ENCODE results near the gene R3HDM2.
"Not testable (repeated sequence)": the region's sequence is repeated elsewhere in the genome, so short reads cannot be mapped to it uniquely, and the experiment has no call there.

Gene R3HDM2

DNA sequence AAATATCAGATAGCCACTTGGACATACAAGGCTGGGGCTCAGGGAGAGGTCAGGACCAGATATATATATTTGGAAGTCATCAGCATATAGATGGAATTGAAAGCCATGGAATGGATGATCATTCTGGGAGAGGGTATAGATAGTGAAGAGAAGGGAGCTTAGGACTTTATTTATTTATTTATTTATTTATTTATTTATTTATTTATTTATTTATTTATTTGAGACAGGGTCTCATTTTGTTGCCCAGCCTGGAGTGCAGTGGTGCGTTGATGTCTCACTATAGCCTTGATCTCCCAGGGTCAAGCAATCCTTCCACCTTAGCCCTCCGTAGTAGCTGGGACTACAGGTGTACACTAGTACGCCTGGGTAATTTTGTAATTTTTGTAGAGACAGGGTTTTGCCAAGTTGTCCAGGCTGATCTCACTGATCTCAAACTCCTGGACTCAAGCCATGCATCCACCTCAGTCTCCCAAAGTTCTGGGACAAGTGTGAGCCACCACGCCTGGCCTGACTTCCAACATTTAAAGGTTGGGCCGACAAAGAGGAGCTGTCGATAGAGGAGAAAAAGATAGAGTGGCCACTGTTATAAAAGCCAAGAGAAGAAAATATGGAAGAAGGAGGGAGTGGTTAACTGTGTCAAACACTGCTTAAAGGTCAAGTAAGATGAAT lies 15.6 kb upstream of the R3HDM2 start:
- TF ChIP-seq MYC (IDR thresholded peaks at IDR 0.05; ENCODE audit: low read depth, low read length) (no peak), POLR2A (IDR thresholded peaks at IDR 0.05; ENCODE audit: extremely low read depth, insufficient read length) (no peak)
- TF ChIP-seq, protein P1, sequence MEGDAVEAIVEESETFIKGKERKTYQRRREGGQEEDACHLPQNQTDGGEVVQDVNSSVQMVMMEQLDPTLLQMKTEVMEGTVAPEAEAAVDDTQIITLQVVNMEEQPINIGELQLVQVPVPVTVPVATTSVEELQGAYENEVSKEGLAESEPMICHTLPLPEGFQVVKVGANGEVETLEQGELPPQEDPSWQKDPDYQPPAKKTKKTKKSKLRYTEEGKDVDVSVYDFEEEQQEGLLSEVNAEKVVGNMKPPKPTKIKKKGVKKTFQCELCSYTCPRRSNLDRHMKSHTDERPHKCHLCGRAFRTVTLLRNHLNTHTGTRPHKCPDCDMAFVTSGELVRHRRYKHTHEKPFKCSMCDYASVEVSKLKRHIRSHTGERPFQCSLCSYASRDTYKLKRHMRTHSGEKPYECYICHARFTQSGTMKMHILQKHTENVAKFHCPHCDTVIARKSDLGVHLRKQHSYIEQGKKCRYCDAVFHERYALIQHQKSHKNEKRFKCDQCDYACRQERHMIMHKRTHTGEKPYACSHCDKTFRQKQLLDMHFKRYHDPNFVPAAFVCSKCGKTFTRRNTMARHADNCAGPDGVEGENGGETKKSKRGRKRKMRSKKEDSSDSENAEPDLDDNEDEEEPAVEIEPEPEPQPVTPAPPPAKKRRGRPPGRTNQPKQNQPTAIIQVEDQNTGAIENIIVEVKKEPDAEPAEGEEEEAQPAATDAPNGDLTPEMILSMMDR (IDR thresholded peaks at IDR 0.05; ENCODE audit: low read depth, low read length) = no peak
- TF ChIP-seq, protein P2, sequence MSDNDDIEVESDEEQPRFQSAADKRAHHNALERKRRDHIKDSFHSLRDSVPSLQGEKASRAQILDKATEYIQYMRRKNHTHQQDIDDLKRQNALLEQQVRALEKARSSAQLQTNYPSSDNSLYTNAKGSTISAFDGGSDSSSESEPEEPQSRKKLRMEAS (IDR thresholded peaks at IDR 0.05; ENCODE audit: low read depth, low read length) = no peak
- DNase-seq (ENCODE audit: low read depth) = no peak
- no peak overlapping the region for H3K4me3 ChIP-seq (ENCODE audit: low read depth, low read length)

DNA sequence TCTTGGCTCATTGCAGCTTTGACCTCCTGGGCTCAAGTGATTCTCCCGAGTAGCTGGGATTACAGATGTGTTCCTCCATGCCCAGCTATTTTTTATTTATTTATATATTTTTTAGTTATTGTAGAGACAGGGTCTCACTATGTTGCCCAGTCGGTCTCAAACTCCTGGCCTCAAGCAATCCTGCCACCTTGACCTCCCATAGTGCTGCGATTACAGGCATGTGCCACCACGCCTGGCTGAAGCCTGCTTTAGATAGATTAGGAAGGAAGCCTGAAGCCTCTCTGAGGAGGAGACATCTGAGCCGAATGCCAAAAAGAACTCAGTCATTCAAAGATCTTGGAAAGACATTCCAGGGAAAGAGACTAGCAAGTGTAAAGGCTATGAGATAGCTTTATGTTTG lies 13.9 kb upstream of the R3HDM2 start:
- TF ChIP-seq MYC (IDR thresholded peaks at IDR 0.05; ENCODE audit: low read depth, low read length) = no peak
- TF ChIP-seq, protein P2 (IDR thresholded peaks at IDR 0.05; ENCODE audit: low read depth, low read length) = no peak
- TF ChIP-seq, protein P1 (IDR thresholded peaks at IDR 0.05; ENCODE audit: low read depth, low read length) = no peak
- TF ChIP-seq POLR2A (IDR thresholded peaks at IDR 0.05; ENCODE audit: extremely low read depth, insufficient read length) = no peak
- H3K4me3 ChIP-seq (ENCODE audit: low read depth, low read length) = no peak overlapping the region
- DNase-seq (ENCODE audit: low read depth) = no peak

DNA sequence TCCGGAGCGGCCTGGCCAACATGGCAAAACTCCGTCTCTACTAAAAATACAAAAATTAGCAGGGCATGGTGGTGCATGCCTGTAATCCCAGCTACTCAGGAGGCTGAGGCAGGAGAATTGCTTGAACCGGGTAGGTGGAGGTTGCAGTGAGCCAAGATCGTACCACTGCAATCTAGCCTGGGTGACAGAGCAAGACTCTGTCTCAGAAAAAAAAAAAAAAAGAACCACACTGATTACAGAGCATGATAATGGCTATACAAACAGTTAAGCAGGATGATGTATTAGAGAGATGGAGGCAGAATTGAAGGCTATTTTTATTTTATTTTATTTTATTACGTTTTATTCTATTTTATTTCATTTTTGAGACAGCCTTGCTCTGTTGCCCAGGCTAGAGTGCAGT lies 13.5 kb upstream of the R3HDM2 start:
- H3K4me3 ChIP-seq (ENCODE audit: low read depth, low read length); DNase-seq (ENCODE audit: low read depth): not testable (repeated sequence)

DNA sequence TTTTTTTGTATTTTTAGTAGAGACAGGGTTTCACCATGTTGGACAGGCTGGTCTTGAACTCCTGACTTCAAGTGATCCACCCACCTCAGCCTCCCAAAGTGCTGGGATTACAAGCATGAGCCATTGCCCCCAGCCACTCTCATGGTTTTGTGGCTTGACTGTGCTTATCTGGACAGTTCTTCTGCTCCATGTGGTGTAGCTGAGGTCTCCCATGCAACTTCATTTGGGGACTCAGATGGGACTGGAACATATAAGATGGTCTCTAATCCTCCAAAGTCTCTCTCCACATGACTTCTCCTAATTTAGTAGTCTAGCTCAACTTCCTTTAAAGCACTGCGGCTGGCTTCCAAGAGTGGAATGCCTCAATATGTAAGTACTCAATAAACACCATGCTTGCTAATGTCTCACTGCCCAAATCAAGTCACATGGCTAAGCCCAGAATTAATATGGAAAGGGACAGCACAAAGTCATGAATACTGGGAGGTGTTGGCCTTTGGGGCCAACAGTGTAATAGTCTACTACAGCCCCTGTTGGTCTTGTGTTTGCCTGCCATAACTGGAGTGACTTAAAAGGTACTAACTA lies 11.1 kb upstream of the R3HDM2 start:
- TF ChIP-seq, protein P2 (IDR thresholded peaks at IDR 0.05; ENCODE audit: low read depth, low read length) = no peak
- TF ChIP-seq, protein P1 (IDR thresholded peaks at IDR 0.05; ENCODE audit: low read depth, low read length) = no peak
- TF ChIP-seq MYC (IDR thresholded peaks at IDR 0.05; ENCODE audit: low read depth, low read length) (no peak), POLR2A (IDR thresholded peaks at IDR 0.05; ENCODE audit: extremely low read depth, insufficient read length) (no peak)
- DNase-seq (ENCODE audit: low read depth) = no peak

DNA sequence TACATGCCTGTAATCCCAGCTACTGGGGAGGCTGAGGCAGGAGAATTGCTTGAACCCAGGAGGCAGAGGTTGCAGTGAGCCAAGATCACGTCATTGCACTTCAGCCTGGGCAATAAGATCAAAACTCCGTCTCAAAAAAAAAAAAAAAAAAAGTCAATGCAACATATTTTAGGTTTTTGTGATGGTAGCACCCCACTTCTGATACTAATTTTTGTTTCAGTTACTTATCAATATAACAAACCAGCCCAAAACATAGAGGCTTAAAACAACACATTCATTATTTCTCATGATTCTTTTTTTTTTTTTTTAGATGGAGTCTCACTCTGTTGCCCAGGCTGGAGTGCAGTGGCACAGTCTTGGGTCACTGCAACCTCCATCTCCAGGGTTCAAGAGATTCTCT lies 10.6 kb upstream of the R3HDM2 start:
- DNase-seq (ENCODE audit: low read depth); H3K4me3 ChIP-seq (ENCODE audit: low read depth, low read length): not testable (repeated sequence)

More for the DNA sequence above, 11.1 kb upstream of the R3HDM2 start:
- no peak overlapping the region for H3K4me3 ChIP-seq (ENCODE audit: low read depth, low read length)

DNA sequence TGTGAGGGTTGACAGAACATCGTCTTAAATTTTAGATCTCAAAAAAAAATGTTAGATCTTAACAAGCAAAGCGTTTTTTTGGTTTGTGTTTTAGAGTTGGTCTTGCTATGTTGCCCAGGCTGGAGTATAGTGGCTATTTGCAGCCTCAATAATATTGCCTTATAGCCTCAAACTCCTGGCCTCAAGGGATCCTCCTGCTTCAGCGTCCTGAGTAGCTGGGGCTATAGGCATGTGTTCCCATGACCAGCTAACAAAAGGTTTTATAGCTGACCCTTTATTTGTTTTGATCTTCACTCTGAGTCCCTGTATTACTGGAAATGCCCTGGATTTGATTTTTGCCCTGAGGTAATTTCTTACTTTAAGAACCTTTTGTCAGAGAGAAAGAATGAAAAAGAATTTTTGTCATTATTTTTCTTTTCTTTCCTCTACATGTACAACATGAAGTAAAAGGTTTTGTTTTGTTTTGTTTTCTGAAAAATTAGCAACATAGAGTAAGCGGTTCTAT lies 9.0 kb upstream of the R3HDM2 start:
- no peak for DNase-seq (ENCODE audit: low read depth)
- H3K4me3 ChIP-seq (ENCODE audit: low read depth, low read length) = no peak overlapping the region
- TF ChIP-seq, protein P2 (IDR thresholded peaks at IDR 0.05; ENCODE audit: low read depth, low read length) = no peak
- TF ChIP-seq, protein P1 (IDR thresholded peaks at IDR 0.05; ENCODE audit: low read depth, low read length) = no peak

DNA sequence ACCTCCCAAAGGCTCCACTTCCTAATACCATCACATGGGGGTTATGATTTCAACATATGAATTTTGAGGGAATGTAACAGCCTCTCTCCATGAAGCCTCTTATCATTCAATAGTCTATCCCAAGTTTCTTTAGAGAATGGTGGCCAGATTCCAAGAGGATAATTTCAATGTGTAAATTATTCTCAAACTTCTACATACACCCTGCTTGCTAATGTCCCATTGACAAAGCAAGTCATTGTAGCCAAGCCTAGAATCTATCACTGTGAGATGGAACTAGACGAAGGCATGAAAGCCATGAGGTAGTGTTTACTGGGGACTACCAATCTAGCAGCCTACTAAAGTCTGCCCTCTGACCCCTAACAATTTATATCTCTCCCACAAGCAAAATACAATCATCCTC lies 7.6 kb upstream of the R3HDM2 start:
- no peak for TF ChIP-seq POLR2A (IDR thresholded peaks at IDR 0.05; ENCODE audit: extremely low read depth, insufficient read length)
- TF ChIP-seq, protein P2 (IDR thresholded peaks at IDR 0.05; ENCODE audit: low read depth, low read length) = no peak
- TF ChIP-seq MYC (IDR thresholded peaks at IDR 0.05; ENCODE audit: low read depth, low read length) = no peak

More for the DNA sequence above, 7.6 kb upstream of the R3HDM2 start:
- no peak overlapping the region for H3K4me3 ChIP-seq (ENCODE audit: low read depth, low read length)
- DNase-seq (ENCODE audit: low read depth) = no peak
